Stimulated activated effector memory CD8-positive, alpha-beta T cell treated with anti-CD3 and anti-CD28 coated beads, Interleukin-12 subunit alpha, Interleukin-12 subunit beta, amount 100 ng/mL, for 72 hours (primary cell): Measurements from ENCODE around the gene IQCH.
A peak's percentile ranks its signal among the peaks of the same experiment; 100 is the strongest.
"Not testable (repeated sequence)": the region's sequence is repeated elsewhere in the genome, so short reads cannot be mapped to it uniquely, and the experiment has no call there.

Experiments
- ATAC-seq: fragments of 150-1000 bp; cut with Tn5 transposase; 2 replicates; pipeline ENCODE4 v1.10.0; 2021
- DNase-seq, 2 donors: peaks; one replicate each; pipeline ENCODE4 v3.0.0; 2021 to 2022; ENCODE audit warnings: low spot score in 2 of 2
- H3K27ac Mint-ChIP-seq: one replicate; pipeline ENCODE4 v1.8.0; 2022; ENCODE audit warnings: mild to moderate bottlenecking, mixed read lengths
- H3K36me3 Mint-ChIP-seq: one replicate; pipeline ENCODE4 v1.8.0; 2022; ENCODE audit warnings: mild to moderate bottlenecking, mixed read lengths
- H3K4me1 Mint-ChIP-seq: one replicate; pipeline ENCODE4 v1.8.0; 2022; ENCODE audit warnings: mixed read lengths
- H3K4me3 Mint-ChIP-seq: one replicate; pipeline ENCODE4 v1.8.0; 2022; ENCODE audit warnings: mild to moderate bottlenecking, mixed read lengths
- H3K9me3 Mint-ChIP-seq: one replicate; pipeline ENCODE4 v1.8.0; 2022; ENCODE audit warnings: mixed read lengths

The IQCH gene

DNA sequence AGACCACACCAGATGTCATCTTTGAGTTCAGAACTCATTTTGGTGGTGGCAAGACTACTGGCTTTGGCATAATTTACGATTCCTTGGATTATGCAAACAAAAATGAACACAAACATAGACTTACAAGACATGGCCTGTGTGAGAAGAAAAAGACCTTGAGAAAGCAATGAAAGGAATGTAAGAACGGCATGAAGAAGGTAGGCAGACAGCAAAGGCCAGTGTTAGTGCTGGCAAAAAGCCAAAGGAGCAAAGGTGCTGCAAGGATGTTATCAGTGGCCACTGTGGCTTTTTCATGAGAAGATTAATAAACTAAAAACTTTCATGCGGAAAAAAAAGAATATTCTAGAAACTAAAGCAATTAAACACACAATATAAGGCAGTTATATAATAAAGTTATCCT, 22.0 kb upstream of the IQCH start:
- Mint-ChIP-seq H3K36me3 (peaks cover 85% of the 10 kb centered on the region), H3K9me3 (no peaks in the 10 kb centered on the region), H3K27ac (no peak overlapping the region), H3K4me3 (no peak overlapping the region), H3K4me1 (peaks cover 8% of the 10 kb centered on the region)
- no peak for ATAC-seq
- DNase-seq: no peak

DNA sequence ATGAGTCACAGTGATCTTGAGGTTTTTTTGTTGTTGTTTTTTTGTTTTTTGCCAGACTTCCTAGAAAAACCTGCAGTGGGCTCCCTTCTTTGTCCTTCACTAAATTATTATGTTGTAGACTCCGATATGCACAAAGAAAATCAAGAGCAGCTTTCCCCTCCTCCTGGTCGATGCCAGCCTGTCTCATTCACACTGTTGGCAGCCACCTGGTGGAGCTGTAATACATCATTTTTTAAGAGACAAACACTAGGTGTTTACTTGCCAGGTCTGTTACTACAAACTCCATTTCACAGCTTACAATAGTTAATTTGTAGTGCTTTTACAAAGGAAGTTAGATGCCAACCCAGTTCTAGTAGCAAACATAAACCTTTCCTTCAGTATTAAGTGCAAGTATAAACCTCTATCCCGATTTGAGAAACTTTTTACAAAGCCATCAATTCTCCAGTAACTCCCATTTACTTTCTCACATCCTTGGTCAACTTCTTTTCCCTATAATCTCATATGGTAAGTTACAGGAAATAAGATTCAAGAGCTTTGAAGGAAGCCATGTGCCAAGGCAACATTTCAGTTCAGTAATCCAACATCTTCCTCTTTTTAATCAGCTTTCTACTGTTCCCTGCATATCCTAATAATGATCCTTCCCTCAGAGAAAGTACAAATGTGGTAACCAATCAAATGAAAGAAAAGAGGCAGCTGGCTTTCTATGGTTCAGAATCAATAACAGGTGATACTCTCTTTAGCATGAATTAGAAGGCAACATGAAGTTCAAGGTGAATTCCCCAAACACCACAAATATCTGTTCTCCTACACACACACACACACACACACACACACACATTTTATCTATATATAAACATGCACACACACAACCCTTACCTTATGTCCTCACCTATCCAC, 14.1 kb upstream of the IQCH start:
- peaks cover 37% of the 10 kb centered on the region for H3K4me1 Mint-ChIP-seq
- H3K36me3 Mint-ChIP-seq: peaks cover 33% of the 10 kb centered on the region
- DNase-seq: no peak

DNA sequence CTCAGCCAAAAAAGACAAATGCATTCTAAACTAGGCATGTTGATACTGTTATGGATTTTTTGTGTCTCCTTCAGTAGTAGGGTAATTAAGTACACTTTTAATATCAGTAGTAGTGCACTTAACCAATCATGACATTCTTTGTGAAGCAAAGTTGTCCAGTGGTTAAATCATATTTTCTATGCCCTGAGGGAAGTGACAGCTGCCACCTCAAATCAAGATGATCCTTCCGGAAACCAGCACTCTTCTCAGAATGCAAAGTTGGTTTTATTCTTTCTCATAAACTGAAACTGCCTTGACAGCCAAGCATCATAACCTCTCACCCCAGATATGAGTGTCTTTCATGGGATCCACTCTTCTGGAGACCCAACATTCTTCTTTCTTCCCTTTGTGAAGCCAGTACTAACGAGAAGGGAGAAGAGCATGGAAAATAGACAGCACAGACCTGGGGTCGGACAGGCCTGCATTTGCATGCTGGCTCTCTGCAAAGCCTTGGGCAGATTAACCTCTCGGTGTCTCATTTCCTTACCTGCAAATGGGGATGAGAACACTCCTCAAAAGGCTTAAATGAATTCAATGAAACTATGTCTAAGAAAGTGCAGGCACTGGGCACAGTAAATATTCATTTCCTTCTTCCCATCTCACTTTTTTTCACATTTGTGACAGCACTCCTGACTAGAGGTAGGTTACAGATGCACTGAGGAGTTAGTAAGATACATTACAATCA, 13.3 kb upstream of the IQCH start:
- Mint-ChIP-seq H3K4me3 (peak overlapping the region; percentile 51), H3K27ac (peak overlapping the region; percentile 85), H3K9me3 (no peaks in the 10 kb centered on the region), H3K36me3 (peaks cover 34% of the 10 kb centered on the region), H3K4me1 (peaks cover 37% of the 10 kb centered on the region)
- DNase-seq (peak; percentile 16 to 80), ATAC-seq (peak; percentile 96)

More for the DNA sequence above, 14.1 kb upstream of the IQCH start:
- H3K9me3 Mint-ChIP-seq: no peaks in the 10 kb centered on the region
- ATAC-seq: no peak
- H3K4me3 Mint-ChIP-seq: peak overlapping the region; percentile 51
- H3K27ac Mint-ChIP-seq: peak overlapping the region; percentile 85

DNA sequence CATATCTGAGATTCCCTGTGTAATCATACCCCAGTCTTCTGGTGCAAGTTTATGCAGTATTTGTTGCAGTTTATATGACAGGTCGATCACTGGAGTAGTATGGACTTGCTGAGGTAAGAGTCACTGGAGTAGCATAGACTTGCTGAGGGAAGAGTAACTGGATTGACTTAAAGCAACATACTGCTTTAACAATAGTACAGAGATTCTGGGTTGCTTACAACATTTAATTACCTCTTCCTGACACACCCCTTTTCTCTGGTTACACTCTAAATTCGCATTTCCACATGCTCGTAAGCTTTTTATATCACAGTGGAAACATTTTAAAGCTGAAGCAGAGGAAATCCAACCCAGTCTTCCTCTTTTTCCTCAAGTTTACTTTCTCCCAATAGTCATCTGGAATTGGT, 11.9 kb upstream of the IQCH start:
- DNase-seq (no peak), ATAC-seq (no peak)
- peaks cover 2% of the 10 kb centered on the region for H3K9me3 Mint-ChIP-seq
- H3K27ac Mint-ChIP-seq: no peak overlapping the region
- H3K36me3 Mint-ChIP-seq: peaks cover 36% of the 10 kb centered on the region
- H3K4me1 Mint-ChIP-seq: peaks cover 43% of the 10 kb centered on the region
- peak overlapping the region; percentile 5 for H3K4me3 Mint-ChIP-seq

DNA sequence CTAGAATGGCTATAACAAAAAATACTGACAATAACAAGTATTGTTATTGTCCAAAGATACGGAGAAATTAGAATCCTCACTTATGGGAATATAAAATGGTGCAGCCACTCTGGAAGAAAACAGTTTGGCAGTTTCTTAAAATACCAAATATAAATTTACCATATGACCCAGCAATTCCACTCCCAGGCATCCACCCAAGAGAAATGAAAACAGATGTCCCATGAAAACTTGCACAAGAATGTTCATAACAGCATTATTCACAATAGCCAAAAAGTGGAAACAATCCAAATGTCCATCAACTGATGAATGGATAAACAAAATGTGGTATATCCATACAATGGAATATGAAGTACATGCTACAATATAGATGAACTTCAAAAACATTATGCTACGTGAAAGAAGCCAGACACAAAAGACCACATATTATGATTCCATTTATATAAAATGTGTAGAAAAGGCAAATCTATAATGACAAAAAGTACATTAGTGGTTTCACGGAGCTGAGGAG, 9.6 kb upstream of the IQCH start:
- Mint-ChIP-seq H3K4me3 (no peak overlapping the region), H3K27ac (no peak overlapping the region), H3K4me1 (peaks cover 52% of the 10 kb centered on the region), H3K9me3 (peaks cover 2% of the 10 kb centered on the region), H3K36me3 (peaks cover 36% of the 10 kb centered on the region)
- no peak for ATAC-seq
- no peak for DNase-seq

DNA sequence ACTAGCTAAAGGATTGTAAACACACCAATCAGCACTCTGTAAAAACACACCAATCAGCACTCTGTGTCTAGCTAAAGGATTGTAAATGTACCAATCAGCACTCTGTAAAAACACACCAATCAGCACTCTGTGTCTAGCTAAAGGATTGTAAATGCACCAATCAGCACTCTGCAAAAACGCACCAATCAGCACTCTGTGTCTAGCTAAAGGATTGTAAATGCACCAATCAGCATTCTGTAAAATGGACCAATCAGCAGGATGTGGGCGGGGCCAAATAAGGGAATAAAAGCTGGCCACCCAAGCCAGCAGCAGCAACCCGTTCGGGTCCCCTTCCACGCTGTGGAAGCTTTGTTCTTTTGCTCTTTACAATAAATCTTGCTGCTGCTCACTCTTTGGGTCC, 8.0 kb upstream of the IQCH start:
- not testable (repeated sequence) for ATAC-seq, DNase-seq, H3K9me3 Mint-ChIP-seq, H3K27ac Mint-ChIP-seq, H3K4me3 Mint-ChIP-seq
- Mint-ChIP-seq H3K4me1 (peaks cover 49% of the 10 kb centered on the region), H3K36me3 (peaks cover 24% of the 10 kb centered on the region)

DNA sequence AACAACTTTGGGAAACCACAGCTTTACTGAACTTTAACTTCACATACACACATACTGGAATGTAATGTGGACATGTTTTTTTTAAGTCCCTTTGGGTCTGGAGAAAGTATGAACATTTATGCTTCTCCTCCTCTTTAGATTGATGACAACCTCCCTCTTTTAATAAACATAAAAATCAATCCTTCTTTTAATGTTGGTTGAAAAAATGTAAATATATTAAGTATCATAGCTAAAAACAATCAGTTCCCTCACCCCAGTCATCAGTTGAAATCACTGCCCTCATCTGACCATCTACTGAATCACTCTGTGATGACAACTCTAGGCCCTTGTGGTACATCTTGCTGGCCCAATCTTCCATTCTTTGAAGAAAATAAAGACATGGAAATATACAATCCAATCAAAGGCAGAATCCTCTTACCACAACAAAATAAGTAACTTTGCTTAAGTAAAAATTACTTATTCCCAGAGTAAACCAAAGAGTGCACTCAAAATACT, 6.5 kb upstream of the IQCH start:
- no peak for DNase-seq
- ATAC-seq: peak; percentile 61
- Mint-ChIP-seq H3K9me3 (peaks cover 2% of the 10 kb centered on the region), H3K36me3 (peaks cover 20% of the 10 kb centered on the region), H3K27ac (no peak overlapping the region), H3K4me1 (peaks cover 50% of the 10 kb centered on the region), H3K4me3 (no peak overlapping the region)

DNA sequence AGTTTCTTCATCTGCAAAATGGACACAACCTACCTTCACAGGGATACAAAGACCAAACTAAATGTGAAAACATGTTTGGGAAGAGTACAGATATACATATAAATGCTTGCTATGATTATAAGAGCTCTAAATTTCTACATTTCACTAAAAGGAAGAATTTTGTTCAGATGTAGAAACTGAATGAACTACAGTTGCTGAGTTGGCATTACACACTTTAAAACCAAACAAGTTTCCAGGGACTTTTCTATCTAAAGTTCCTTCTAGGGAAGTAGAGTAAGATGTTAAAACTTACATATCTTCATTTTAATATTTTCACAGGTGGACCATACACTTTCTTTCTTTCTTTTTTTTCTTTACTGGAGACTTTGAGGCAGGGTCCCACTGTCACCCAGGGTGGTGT, 4.8 kb upstream of the IQCH start:
- H3K27ac Mint-ChIP-seq: no peak overlapping the region
- no peak for ATAC-seq

DNA sequence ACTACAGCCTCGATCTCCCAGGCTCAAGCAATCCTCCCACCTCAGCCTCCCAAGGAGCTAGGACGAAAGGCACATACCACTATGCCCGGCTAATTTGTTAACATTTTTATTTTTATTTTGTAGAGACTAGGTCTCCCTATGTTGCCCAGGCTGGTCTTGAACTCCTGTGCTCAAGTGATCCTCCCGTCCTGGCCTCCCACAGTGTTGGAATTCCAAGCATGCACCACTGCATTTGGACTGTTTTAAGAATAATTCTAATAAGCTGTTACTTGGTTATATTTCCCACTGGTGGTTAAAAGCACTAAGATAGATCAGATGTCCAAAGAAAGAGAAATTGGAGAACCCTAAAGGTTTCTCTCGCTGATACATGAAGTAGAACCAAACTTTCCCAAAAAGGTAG, 3.3 kb upstream of the IQCH start:
- Mint-ChIP-seq H3K4me3 (no peak overlapping the region), H3K4me1 (peaks cover 59% of the 10 kb centered on the region), H3K27ac (no peak overlapping the region), H3K9me3 (peaks cover 2% of the 10 kb centered on the region), H3K36me3 (peaks cover 12% of the 10 kb centered on the region)
- DNase-seq (no peak), ATAC-seq (no peak)

More for the DNA sequence above, 4.8 kb upstream of the IQCH start:
- H3K4me3 Mint-ChIP-seq: no peak overlapping the region
- peaks cover 25% of the 10 kb centered on the region for H3K36me3 Mint-ChIP-seq
- no peak for DNase-seq
- H3K4me1 Mint-ChIP-seq: peaks cover 51% of the 10 kb centered on the region
- peaks cover 2% of the 10 kb centered on the region for H3K9me3 Mint-ChIP-seq

DNA sequence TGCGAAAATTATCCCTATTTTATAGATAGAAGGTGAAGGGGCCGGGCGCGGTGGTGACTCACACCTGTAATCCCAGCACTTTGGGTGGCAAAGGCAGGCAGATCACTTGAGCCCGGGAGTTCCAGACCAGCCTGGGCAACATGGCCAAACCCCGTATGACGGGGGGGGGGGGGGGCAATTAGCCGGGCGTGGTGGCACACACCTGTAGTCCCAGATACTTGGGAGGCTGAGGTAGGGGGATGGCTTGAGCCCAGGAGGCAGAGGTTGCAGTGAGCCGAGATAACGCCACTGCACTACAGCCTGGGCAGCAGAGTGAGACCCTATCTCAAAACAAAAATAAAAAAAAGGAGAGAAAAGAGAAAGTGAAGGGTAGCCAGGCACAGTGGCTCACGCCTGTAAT, 1.5 kb upstream of the IQCH start:
- Mint-ChIP-seq H3K4me3 (peak overlapping the region; percentile 97), H3K36me3 (peaks cover 10% of the 10 kb centered on the region), H3K27ac (peak overlapping the region; percentile 98), H3K9me3 (no peaks in the 10 kb centered on the region), H3K4me1 (peaks cover 51% of the 10 kb centered on the region)
- DNase-seq (no peak), ATAC-seq (no peak)

DNA sequence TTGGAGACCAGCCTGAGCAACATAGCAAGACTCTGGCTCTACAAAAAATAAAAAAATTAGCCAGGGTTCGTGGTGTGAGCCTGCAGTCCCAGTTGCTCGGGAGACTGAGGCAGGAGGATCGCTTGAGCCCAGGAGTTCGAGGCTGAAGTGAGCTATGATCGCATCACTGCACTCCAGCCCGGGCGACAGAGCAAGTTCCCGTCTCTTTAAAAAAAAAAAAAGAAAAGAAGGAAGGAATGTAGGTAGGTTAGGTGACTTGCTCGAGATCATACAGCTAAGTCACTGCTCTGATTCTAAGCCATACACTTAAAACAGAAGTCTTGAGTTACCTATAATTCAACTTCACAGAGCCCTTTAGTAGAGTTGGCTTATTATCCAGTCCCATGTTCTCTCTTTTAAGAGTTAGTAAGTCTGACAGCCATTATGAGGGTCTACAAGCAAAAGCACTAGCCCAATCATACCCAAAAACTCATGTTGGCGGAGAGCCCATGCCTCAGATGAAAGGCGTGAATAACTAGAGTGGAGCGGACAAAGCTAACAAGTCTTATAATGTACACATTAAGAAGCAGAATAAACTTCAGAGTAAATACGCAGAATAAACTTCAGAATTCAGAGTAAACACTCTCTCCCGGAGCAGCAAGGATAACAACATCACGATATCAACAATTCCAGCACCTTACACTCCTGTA, 893 bp upstream of the IQCH start:
- peaks cover 48% of the 10 kb centered on the region for H3K4me1 Mint-ChIP-seq
- peak overlapping the region; percentile 98 for H3K27ac Mint-ChIP-seq
- ATAC-seq: no peak
- H3K4me3 Mint-ChIP-seq: peak overlapping the region; percentile 97
- H3K36me3 Mint-ChIP-seq: peaks cover 10% of the 10 kb centered on the region
- no peaks in the 10 kb centered on the region for H3K9me3 Mint-ChIP-seq
- DNase-seq: no peak

DNA sequence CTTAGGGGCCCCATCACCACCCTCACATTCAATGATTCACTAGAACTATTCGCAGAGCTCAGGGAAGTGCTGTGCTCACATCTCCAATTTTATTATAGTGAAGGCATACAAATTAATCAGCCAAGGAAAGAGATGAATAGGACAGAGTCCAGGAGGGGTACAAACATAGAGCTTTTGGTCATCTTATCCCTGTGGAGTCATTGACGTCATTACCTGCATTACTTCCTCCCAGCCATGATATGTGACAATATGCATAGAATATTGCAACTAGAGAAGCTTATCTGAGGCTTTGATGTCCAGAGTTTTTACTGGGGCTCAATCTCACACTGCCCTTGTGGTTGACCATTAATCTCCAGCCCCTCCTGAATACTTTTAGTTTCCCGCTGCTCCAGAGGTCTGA, 1.5 kb downstream of the IQCH start:
- no peak for ATAC-seq
- no peak overlapping the region for H3K27ac Mint-ChIP-seq

DNA sequence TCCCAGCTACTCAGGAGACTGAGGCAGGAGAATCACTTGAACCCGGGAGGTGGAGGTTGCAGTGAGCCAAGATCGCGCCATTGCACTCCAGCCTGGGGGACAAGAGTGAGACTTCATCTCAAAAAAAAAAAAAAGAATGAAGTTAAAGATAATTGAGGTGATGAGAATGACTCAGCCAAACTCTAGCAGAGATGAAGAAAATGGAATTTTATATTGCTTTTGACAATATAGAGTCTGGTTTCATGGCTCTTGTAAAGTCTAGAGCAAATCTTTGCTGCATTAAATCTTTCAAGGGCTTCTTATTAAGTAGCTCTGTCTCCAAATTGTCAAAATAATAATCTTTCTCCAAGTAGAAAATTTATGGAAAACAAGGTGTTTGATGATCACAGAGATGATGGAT, 3.8 kb downstream of the IQCH start:
- DNase-seq, H3K4me3 Mint-ChIP-seq, H3K27ac Mint-ChIP-seq, H3K9me3 Mint-ChIP-seq, ATAC-seq: not testable (repeated sequence)
- Mint-ChIP-seq H3K4me1 (peaks cover 11% of the 10 kb centered on the region), H3K36me3 (peaks cover 10% of the 10 kb centered on the region)

More for the DNA sequence above, 1.5 kb downstream of the IQCH start:
- peaks cover 33% of the 10 kb centered on the region for H3K4me1 Mint-ChIP-seq
- no peak for DNase-seq
- H3K36me3 Mint-ChIP-seq: peaks cover 10% of the 10 kb centered on the region
- no peaks in the 10 kb centered on the region for H3K9me3 Mint-ChIP-seq
- peak overlapping the region; percentile 97 for H3K4me3 Mint-ChIP-seq

DNA sequence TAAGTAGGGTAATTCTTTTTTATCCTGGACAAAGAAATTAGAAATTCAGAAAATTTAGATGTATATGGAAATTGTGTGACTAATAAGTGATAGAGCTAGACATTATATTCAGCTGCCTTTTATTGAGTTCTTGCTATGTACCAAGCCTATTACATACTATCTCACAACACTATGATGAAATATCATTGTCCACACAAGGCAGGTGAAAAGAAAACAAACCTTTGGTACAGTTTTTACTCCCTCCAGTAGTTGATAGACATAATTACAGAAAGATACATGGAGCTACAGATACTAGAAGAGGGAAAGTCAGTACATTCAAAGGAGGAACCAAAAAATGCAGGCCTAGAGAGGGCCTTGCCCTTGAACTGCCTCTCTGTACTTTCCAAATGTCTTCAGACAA, 4.8 kb downstream of the IQCH start:
- no peak overlapping the region for H3K27ac Mint-ChIP-seq
- DNase-seq (no peak), ATAC-seq (no peak)
- no peaks in the 10 kb centered on the region for H3K9me3 Mint-ChIP-seq
- peaks cover 9% of the 10 kb centered on the region for H3K4me1 Mint-ChIP-seq
- peaks cover 4% of the 10 kb centered on the region for H3K36me3 Mint-ChIP-seq
- H3K4me3 Mint-ChIP-seq: no peak overlapping the region

DNA sequence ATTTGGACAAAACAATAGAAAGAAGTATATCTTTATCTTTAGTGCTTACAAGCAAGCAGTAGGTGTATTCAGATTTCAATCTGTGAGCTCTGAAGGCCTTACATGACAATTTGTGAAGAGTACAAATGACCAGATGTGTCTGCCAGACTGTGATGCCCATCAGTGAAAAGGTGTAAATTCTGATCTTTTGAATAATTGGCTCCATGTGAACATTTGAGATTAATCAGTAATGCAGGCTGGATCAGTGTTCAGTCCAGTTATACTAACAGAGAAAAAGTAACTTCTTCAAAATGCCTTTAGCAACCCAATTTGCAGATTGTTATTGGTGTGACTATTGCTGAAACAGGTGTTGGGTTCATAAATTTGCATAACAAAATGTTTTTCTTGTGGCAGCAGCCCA, 5.2 kb downstream of the IQCH start:
- ATAC-seq: no peak
- Mint-ChIP-seq H3K27ac (no peak overlapping the region), H3K4me1 (peaks cover 9% of the 10 kb centered on the region), H3K4me3 (no peak overlapping the region), H3K36me3 (peaks cover under 1% of the 10 kb centered on the region), H3K9me3 (no peaks in the 10 kb centered on the region)
- DNase-seq: no peak
